PC-9 (cell line): Measurements from ENCODE around the gene FNIP2. TPM values are rescaled to one million over a fixed set of nuclear protein-coding genes. Genes with fewer than 3 reads are reported as not detected.

Source experiments
- BruUV-seq: library from RNA; stranded (reverse); fragments of 400-500 nt; replicated peaks from 2 replicates; lab custom pipeline; 2021; lab: Mats Ljungman, UMichigan
- CTCF ChIA-PET: fragments of 300-600 bp; sonication (Branson Sonifier 250); formaldehyde crosslinking; loops from one replicate; lab custom pipeline; 2022; ENCODE audit warnings: antibody characterized with exemption; lab: Charles Lee
- POLR2A ChIA-PET: fragments of 300-600 bp; sonication (Branson Sonifier 250); formaldehyde crosslinking; loops from one replicate; lab custom pipeline; 2022; ENCODE audit warnings: antibody characterized with exemption; ENCODE audit not compliant: unreplicated experiment; lab: Charles Lee
- DNase-seq, 2 experiments: peaks; one replicate each; pipeline versions ENCODE4 v3.0.0 to v3.0.0-alpha.2; 2015 to 2022; ENCODE audit warnings: mixed read lengths in 1 of 2
- H2AFZ ChIP-seq: fragments of 200-600 bp; sonication (generic); 2 replicates; pipeline ENCODE4 v1.8.1; 2017; ENCODE audit warnings: antibody characterized with exemption
- H3F3A ChIP-seq: fragments of 200-600 bp; sonication (generic); 2 replicates; pipeline ENCODE4 v1.8.1; 2017; ENCODE audit warnings: antibody characterized with exemption, mild to moderate bottlenecking, low read depth; ENCODE audit not compliant: insufficient read depth
- H3K27ac ChIP-seq: fragments of 200-600 bp; sonication (generic); 2 replicates; pipeline ENCODE4 v1.6.1; 2016; ENCODE audit warnings: mixed run types
- H3K27me3 ChIP-seq: fragments of 200-600 bp; sonication (generic); 2 replicates; pipeline ENCODE4 v1.6.1; 2016; ENCODE audit warnings: low read depth, mixed run types; ENCODE audit not compliant: insufficient read depth
- H3K36me3 ChIP-seq: fragments of 200-600 bp; sonication (generic); 2 replicates; pipeline ENCODE4 v1.6.1; 2016; ENCODE audit warnings: low read depth, mixed run types
- H3K4me1 ChIP-seq: fragments of 200-600 bp; sonication (generic); replicated peaks from 2 replicates; pipeline ENCODE4 v1.6.1; 2016; ENCODE audit warnings: mixed run types; ENCODE audit not compliant: insufficient read depth
- H3K4me2 ChIP-seq: fragments of 200-600 bp; sonication (generic); 2 replicates; pipeline ENCODE4 v1.6.1; 2017; ENCODE audit warnings: mixed run types
- H3K4me3 ChIP-seq: fragments of 200-600 bp; sonication (generic); 2 replicates; pipeline ENCODE4 v1.6.1; 2016; ENCODE audit warnings: mixed run types
- H3K79me2 ChIP-seq: fragments of 200-600 bp; sonication (generic); 2 replicates; pipeline ENCODE4 v1.6.1; 2017; ENCODE audit warnings: low read depth, mixed run types
- H3K9me2 ChIP-seq: fragments of 200-600 bp; sonication (generic); 2 replicates; pipeline ENCODE4 v1.8.1; 2017; ENCODE audit warnings: mild to moderate bottlenecking; ENCODE audit not compliant: insufficient read depth
- H3K9me3 ChIP-seq: fragments of 200-600 bp; sonication (generic); 2 replicates; pipeline ENCODE4 v1.8.1; 2016; ENCODE audit warnings: low read depth; ENCODE audit not compliant: insufficient read depth
- H4K20me1 ChIP-seq: fragments of 200-600 bp; sonication (generic); 2 replicates; pipeline ENCODE4 v1.8.1; 2017; ENCODE audit not compliant: insufficient read depth
- CTCF ChIP-seq: fragments of 200-600 bp; sonication (generic); conservative IDR thresholded peaks from 2 replicates; pipeline ENCODE4 v1.6.1; 2017; ENCODE audit warnings: mixed run types, antibody characterized with exemption, mild to moderate bottlenecking, moderate library complexity
- EZH2 ChIP-seq: fragments of 200-600 bp; sonication (generic); IDR thresholded peaks from 2 replicates; pipeline ENCODE4 v1.8.0; 2017; ENCODE audit warnings: antibody characterized with exemption, low read depth
- intact Hi-C: fragments of 100-400 bp; cut with micrococcal nuclease; formaldehyde crosslinking; loops from one replicate; pipeline ENCODE4 v1.10.0; 2022; ENCODE audit not compliant: unreplicated experiment
- total RNA-seq: library from RNA; stranded (reverse); gene quantifications from 2 replicates; pipeline ENCODE4 v1.2.3, GENCODE V29; 2021

The FNIP2 gene
- total RNA-seq, 1 experiment from 2014 or later = 2.5 TPM

- no peak overlapping the region for H3K4me2 ChIP-seq
- no peaks in the 10 kb centered on the region for H3K79me2 ChIP-seq
- intact Hi-C loops = no loop called here
- BruUV-seq = no TSS peak
- POLR2A ChIA-PET = no interaction called here
- CTCF ChIA-PET = no interaction called here
- H3K4me3 ChIP-seq = no peak overlapping the region
- H2AFZ ChIP-seq = no peak overlapping the region
- H4K20me1 ChIP-seq = no peaks in the 10 kb centered on the region
- H3K27ac ChIP-seq = no peak overlapping the region
- H3K9me2 ChIP-seq = no peaks in the 10 kb centered on the region
- H3K9me3 ChIP-seq = no peaks in the 10 kb centered on the region
- H3K36me3 ChIP-seq = no peaks in the 10 kb centered on the region
- DNase-seq = no peak
- H3K27me3 ChIP-seq = no peaks in the 10 kb centered on the region
- H3F3A ChIP-seq = no peaks in the 10 kb centered on the region
- H3K4me1 ChIP-seq = no peaks in the 10 kb centered on the region
- TF ChIP-seq EZH2 (no peak), CTCF (no peak)
These were observed 27.7 kb downstream of the FNIP2 start for GRCh38 chr4:158796370-158797140.

- no TSS peak for BruUV-seq
- TF ChIP-seq EZH2 (no peak), CTCF (no peak)
- intact Hi-C loops = no loop called here
- Histone ChIP-seq H3K4me1 (no peaks in the 10 kb centered on the region), H3K27me3 (no peaks in the 10 kb centered on the region), H3K79me2 (no peaks in the 10 kb centered on the region), H3F3A (no peaks in the 10 kb centered on the region), H2AFZ (no peak overlapping the region), H3K4me3 (no peak overlapping the region), H3K27ac (no peak overlapping the region), H4K20me1 (no peaks in the 10 kb centered on the region), H3K4me2 (no peak overlapping the region), H3K9me3 (no peaks in the 10 kb centered on the region), H3K36me3 (no peaks in the 10 kb centered on the region), H3K9me2 (no peaks in the 10 kb centered on the region)
- CTCF ChIA-PET = interaction anchor here (0.6 kb wide), 1 partner anchor 63 kb away, joined by 3 read pairs; no protein-coding TSS in a partner anchor
- POLR2A ChIA-PET = no interaction called here
- no peak for DNase-seq
These were observed 29.2 kb downstream of the FNIP2 start for GRCh38 chr4:158798062-158798461.

GRCh38 chr4:158799013-158799770 is 30.4 kb downstream of the FNIP2 start:
- TF ChIP-seq CTCF (no peak), EZH2 (no peak)
- no peak for DNase-seq
- CTCF ChIA-PET = no interaction called here
- no peaks in the 10 kb centered on the region for H3K27me3 ChIP-seq
- H3K4me2 ChIP-seq = no peak overlapping the region
- POLR2A ChIA-PET = no interaction called here
- H2AFZ ChIP-seq = no peak overlapping the region
- H3K4me3 ChIP-seq = no peak overlapping the region
- intact Hi-C loops = no loop called here
- no peaks in the 10 kb centered on the region for H3K9me2 ChIP-seq
- no peaks in the 10 kb centered on the region for H3K79me2 ChIP-seq
- H3K4me1 ChIP-seq = no peaks in the 10 kb centered on the region
- no peaks in the 10 kb centered on the region for H4K20me1 ChIP-seq
- no peak overlapping the region for H3K27ac ChIP-seq
- no peaks in the 10 kb centered on the region for H3K36me3 ChIP-seq
- H3F3A ChIP-seq = no peaks in the 10 kb centered on the region
- BruUV-seq = no TSS peak
- no peaks in the 10 kb centered on the region for H3K9me3 ChIP-seq
